GM23338 (cell line): ENCODE measurements around the gene LTB. TPM values are rescaled to one million over a fixed set of nuclear protein-coding genes. Genes with fewer than 3 reads are reported as not detected.

Experiments used
- ATAC-seq: fragments of 200-7000 bp; cut with Tn5 transposase; 3 replicates; pipeline ENCODE4 v1.9.1; 2020
- DNase-seq: peaks from one replicate; pipeline ENCODE4 v3.0.0-alpha.2; 2015; ENCODE audit warnings: low spot score
- H2AFZ ChIP-seq: fragments of 200-600 bp; sonication (generic); 2 replicates; pipeline ENCODE4 v1.8.0; 2016; ENCODE audit warnings: antibody characterized with exemption, mild to moderate bottlenecking, moderate library complexity
- H3F3A ChIP-seq: fragments of 200-600 bp; sonication (generic); replicated peaks from 2 replicates; pipeline ENCODE4 v1.8.0; 2017; ENCODE audit warnings: antibody characterized with exemption, mixed run types, low read depth
- H3K27ac ChIP-seq: fragments of 200-600 bp; sonication (generic); 2 replicates; pipeline ENCODE4 v1.6.1; 2016; ENCODE audit warnings: low read depth
- H3K27me3 ChIP-seq: fragments of 200-600 bp; sonication (generic); 2 replicates; pipeline ENCODE4 v1.8.0; 2016; ENCODE audit warnings: mild to moderate bottlenecking, mixed run types, moderate library complexity; ENCODE audit not compliant: insufficient read depth
- H3K36me3 ChIP-seq: fragments of 200-600 bp; sonication (generic); 2 replicates; pipeline ENCODE4 v1.8.0; 2016; ENCODE audit warnings: mild to moderate bottlenecking; ENCODE audit not compliant: insufficient read depth
- H3K4me1 ChIP-seq: fragments of 200-600 bp; sonication (generic); 2 replicates; pipeline ENCODE4 v1.8.0; 2016; ENCODE audit warnings: mild to moderate bottlenecking, moderate library complexity; ENCODE audit not compliant: insufficient read depth
- H3K4me2 ChIP-seq: fragments of 200-600 bp; sonication (generic); 2 replicates; pipeline ENCODE4 v1.7.1; 2017; ENCODE audit warnings: mixed run types
- H3K4me3 ChIP-seq: fragments of 200-600 bp; sonication (generic); 2 replicates; pipeline ENCODE4 v1.6.1; 2016; ENCODE audit warnings: mixed run types
- H3K79me2 ChIP-seq: fragments of 200-600 bp; sonication (generic); replicated peaks from 2 replicates; pipeline ENCODE4 v1.8.0; 2017; ENCODE audit warnings: mild to moderate bottlenecking; ENCODE audit not compliant: insufficient read depth
- H3K9me2 ChIP-seq: fragments of 200-600 bp; sonication (generic); 2 replicates; pipeline ENCODE4 v1.8.0; 2017; ENCODE audit not compliant: insufficient read depth
- H4K20me1 ChIP-seq: fragments of 200-600 bp; sonication (generic); replicated peaks from 2 replicates; pipeline ENCODE4 v1.8.0; 2017; ENCODE audit warnings: mild to moderate bottlenecking; ENCODE audit not compliant: insufficient read depth
- H3K27ac Mint-ChIP-seq: 2 replicates; pipeline ENCODE4 v1.8.0; 2020; ENCODE audit warnings: inconsistent platforms, mild to moderate bottlenecking, moderate library complexity, mixed read lengths
- H3K27me3 Mint-ChIP-seq: 3 replicates; pipeline ENCODE4 v1.8.0; 2022; ENCODE audit warnings: low read depth, mild to moderate bottlenecking, moderate library complexity, mixed read lengths, inconsistent platforms; ENCODE audit not compliant: insufficient read depth, poor library complexity
- H3K36me3 Mint-ChIP-seq: 3 replicates; pipeline ENCODE4 v1.8.0; 2021; ENCODE audit warnings: low read depth, mild to moderate bottlenecking, inconsistent platforms, moderate library complexity, mixed read lengths
- H3K4me1 Mint-ChIP-seq: 3 replicates; pipeline ENCODE4 v1.8.0; 2020; ENCODE audit warnings: mild to moderate bottlenecking, inconsistent platforms, mixed read lengths
- H3K4me3 Mint-ChIP-seq: 3 replicates; pipeline ENCODE4 v1.8.0; 2021; ENCODE audit warnings: moderate library complexity, mild to moderate bottlenecking, inconsistent platforms, mixed read lengths
- H3K9me3 Mint-ChIP-seq: 3 replicates; pipeline ENCODE4 v1.8.0; 2020; ENCODE audit warnings: moderate library complexity, mild to moderate bottlenecking, inconsistent platforms, mixed read lengths
- CREB1 ChIP-seq: fragments of 250-450 bp; sonication (Bioruptor Pico); IDR thresholded peaks from 2 replicates; pipeline ENCODE4 v1.5.0; 2020; ENCODE audit warnings: low read depth, mild to moderate bottlenecking, moderate library complexity
- EZH2 ChIP-seq: fragments of 200-600 bp; sonication (generic); IDR thresholded peaks from one replicate; pipeline ENCODE4 v1.8.0; 2017; ENCODE audit warnings: antibody characterized with exemption, mild to moderate bottlenecking, low read depth; ENCODE audit not compliant: unreplicated experiment
- JUNB ChIP-seq: IDR thresholded peaks from one replicate; pipeline ENCODE4 v1.6.1; 2016; ENCODE audit warnings: antibody characterized with exemption; ENCODE audit not compliant: unreplicated experiment
- NANOG ChIP-seq: IDR thresholded peaks from 2 replicates; pipeline ENCODE4 v1.6.1; 2016; ENCODE audit warnings: antibody characterized with exemption, borderline replicate concordance
- REST ChIP-seq: IDR thresholded peaks from one replicate; pipeline ENCODE4 v1.6.1; 2018; ENCODE audit warnings: antibody characterized with exemption; ENCODE audit not compliant: unreplicated experiment
- ZNF114 ChIP-seq: fragments of 250-450 bp; sonication (Bioruptor Pico); IDR thresholded peaks from 2 replicates; pipeline ENCODE4 v1.5.0; 2020; ENCODE audit warnings: mild to moderate bottlenecking, moderate library complexity
- ZNF331 ChIP-seq: fragments of 250-450 bp; sonication (Bioruptor Pico); IDR thresholded peaks from 2 replicates; pipeline ENCODE4 v1.5.0; 2020; ENCODE audit warnings: low read depth, mild to moderate bottlenecking, moderate library complexity
- polyA plus RNA-seq: library from polyadenylated mRNA; unstranded; fragments of >200 nt; fragmentation: Nextera tagmentation; extraction: Ambion mirVana; gene quantifications from 2 replicates; pipeline ENCODE4 v1.2.1, GENCODE V29; 2016
- total RNA-seq: library from RNA; depleted of rRNA; stranded (reverse); fragments of >200 nt; shearing (Covaris generic); gene quantifications from 2 replicates; pipeline ENCODE4 v1.2.3, GENCODE V29; 2014
- TF ChIP-seq, protein P1 (sequence below): fragments of 250-450 bp; sonication (Bioruptor Pico); IDR thresholded peaks from 2 replicates; pipeline ENCODE4 v1.5.0; 2020; ENCODE audit warnings: mild to moderate bottlenecking, moderate library complexity

The LTB gene
- total and polyA plus RNA-seq, 2 experiments from 2014 or later: 1.7 TPM; not detected in 1

DNA sequence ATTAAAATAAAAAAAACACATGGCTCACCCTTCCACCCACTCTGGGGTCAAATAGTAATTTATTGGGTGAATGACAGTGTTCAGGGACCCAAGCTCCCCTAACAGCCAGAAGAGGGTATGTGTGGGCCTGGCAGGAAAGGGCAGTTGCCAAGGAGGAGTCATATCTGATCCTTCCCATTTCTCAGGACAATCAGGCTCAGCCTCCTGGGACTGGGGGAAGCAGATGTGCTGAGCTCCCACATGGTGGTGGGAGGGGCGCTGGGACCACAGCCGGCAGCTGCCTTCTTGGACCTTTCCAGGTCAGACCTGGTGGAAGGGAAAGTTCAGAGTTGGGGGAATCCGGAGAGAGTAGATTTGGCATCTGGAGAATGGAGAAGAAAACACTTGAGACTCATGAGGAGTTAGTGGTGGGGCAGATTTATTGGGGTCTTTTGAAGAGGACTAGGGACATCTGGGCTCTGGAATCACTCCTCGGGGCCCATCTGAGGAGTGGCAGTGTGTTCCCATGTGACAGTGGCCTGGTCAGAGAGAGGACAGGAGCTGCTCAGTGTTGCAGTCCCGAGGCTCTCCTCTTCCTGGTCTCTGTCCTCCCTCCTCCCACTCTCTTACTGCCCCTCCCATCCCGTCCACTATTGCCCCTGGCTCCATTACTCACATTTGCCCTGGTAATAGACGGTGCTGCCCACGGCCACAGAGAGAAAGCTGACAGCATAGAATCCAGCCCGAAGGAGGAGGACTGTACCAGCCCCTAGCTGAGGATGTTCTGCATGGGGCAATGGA lies 6.8 kb upstream of the LTB start (continued):
- TF ChIP-seq REST: no peak

GRCh38 chr6:31587791-31588777 lies 5.9 kb upstream of the LTB start:
- H3F3A ChIP-seq: no peaks in the 10 kb centered on the region
- Mint-ChIP-seq H3K27me3 (peaks cover 12% of the 10 kb centered on the region), H3K27ac (no peak overlapping the region), H3K4me3 (no peak overlapping the region; the same call in 2 of the 3 replicates), H3K9me3 (no peaks in the 10 kb centered on the region), H3K36me3 (no peaks in the 10 kb centered on the region; the same call in 2 of the 3 replicates), H3K4me1 (peaks cover 6% of the 10 kb centered on the region; the same call in 2 of the 3 replicates)
- 0 out of 2 replicates have a peak overlapping the region, but pooled peaks have one; percentile 10 for H2AFZ ChIP-seq
- H3K27me3 ChIP-seq: no peaks in the 10 kb centered on the region
- H3K27ac ChIP-seq: no peak overlapping the region
- no peak overlapping the region for H3K4me3 ChIP-seq
- H3K4me2 ChIP-seq: no peak overlapping the region
- H3K9me2 ChIP-seq: no peaks in the 10 kb centered on the region
- DNase-seq: no peak
- no peak; the same call in 2 of the 3 replicates for ATAC-seq
- no peaks in the 10 kb centered on the region for H3K79me2 ChIP-seq
- H3K4me1 ChIP-seq: no peaks in the 10 kb centered on the region
- no peaks in the 10 kb centered on the region for H3K36me3 ChIP-seq
- no peaks in the 10 kb centered on the region for H4K20me1 ChIP-seq
- TF ChIP-seq ZNF331 (CRISPR knock-in tag): no peak
- TF ChIP-seq ZNF114 (CRISPR knock-in tag): no peak
- no peak for TF ChIP-seq CREB1 (CRISPR knock-in tag)
- no peak for TF ChIP-seq REST
- no peak for TF ChIP-seq NANOG
- no peak for TF ChIP-seq EZH2
- TF ChIP-seq, protein P1, sequence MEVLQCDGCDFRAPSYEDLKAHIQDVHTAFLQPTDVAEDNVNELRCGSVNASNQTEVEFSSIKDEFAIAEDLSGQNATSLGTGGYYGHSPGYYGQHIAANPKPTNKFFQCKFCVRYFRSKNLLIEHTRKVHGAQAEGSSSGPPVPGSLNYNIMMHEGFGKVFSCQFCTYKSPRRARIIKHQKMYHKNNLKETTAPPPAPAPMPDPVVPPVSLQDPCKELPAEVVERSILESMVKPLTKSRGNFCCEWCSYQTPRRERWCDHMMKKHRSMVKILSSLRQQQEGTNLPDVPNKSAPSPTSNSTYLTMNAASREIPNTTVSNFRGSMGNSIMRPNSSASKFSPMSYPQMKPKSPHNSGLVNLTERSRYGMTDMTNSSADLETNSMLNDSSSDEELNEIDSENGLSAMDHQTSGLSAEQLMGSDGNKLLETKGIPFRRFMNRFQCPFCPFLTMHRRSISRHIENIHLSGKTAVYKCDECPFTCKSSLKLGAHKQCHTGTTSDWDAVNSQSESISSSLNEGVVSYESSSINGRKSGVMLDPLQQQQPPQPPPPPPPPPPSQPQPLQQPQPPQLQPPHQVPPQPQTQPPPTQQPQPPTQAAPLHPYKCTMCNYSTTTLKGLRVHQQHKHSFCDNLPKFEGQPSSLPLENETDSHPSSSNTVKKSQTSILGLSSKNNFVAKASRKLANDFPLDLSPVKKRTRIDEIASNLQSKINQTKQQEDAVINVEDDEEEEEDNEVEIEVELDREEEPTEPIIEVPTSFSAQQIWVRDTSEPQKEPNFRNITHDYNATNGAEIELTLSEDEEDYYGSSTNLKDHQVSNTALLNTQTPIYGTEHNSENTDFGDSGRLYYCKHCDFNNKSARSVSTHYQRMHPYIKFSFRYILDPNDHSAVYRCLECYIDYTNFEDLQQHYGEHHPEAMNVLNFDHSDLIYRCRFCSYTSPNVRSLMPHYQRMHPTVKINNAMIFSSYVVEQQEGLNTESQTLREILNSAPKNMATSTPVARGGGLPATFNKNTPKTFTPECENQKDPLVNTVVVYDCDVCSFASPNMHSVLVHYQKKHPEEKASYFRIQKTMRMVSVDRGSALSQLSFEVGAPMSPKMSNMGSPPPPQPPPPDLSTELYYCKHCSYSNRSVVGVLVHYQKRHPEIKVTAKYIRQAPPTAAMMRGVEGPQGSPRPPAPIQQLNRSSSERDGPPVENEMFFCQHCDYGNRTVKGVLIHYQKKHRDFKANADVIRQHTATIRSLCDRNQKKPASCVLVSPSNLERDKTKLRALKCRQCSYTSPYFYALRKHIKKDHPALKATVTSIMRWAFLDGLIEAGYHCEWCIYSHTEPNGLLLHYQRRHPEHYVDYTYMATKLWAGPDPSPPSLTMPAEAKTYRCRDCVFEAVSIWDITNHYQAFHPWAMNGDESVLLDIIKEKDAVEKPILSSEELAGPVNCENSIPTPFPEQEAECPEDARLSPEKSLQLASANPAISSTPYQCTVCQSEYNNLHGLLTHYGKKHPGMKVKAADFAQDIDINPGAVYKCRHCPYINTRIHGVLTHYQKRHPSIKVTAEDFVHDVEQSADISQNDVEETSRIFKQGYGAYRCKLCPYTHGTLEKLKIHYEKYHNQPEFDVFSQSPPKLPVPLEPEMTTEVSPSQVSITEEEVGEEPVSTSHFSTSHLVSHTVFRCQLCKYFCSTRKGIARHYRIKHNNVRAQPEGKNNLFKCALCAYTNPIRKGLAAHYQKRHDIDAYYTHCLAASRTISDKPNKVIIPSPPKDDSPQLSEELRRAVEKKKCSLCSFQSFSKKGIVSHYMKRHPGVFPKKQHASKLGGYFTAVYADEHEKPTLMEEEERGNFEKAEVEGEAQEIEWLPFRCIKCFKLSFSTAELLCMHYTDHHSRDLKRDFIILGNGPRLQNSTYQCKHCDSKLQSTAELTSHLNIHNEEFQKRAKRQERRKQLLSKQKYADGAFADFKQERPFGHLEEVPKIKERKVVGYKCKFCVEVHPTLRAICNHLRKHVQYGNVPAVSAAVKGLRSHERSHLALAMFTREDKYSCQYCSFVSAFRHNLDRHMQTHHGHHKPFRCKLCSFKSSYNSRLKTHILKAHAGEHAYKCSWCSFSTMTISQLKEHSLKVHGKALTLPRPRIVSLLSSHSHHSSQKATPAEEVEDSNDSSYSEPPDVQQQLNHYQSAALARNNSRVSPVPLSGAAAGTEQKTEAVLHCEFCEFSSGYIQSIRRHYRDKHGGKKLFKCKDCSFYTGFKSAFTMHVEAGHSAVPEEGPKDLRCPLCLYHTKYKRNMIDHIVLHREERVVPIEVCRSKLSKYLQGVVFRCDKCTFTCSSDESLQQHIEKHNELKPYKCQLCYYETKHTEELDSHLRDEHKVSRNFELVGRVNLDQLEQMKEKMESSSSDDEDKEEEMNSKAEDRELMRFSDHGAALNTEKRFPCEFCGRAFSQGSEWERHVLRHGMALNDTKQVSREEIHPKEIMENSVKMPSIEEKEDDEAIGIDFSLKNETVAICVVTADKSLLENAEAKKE (CRISPR knock-in tag): no peak
- no peak for TF ChIP-seq JUNB
